K562 (cell line): ENCODE measurements around the gene CCDC194. TPM values are rescaled to one million over a fixed set of nuclear protein-coding genes. Genes with fewer than 3 reads are reported as not detected.

Source experiments
- ATAC-seq: fragments of 200-7000 bp; cut with Tn5 transposase; 3 replicates; pipeline ENCODE4 v1.9.1; 2020; ENCODE audit warnings: moderate library complexity
- BruUV-seq: library from RNA; stranded (reverse); fragments of 400-500 nt; replicated peaks from 2 replicates; lab custom pipeline; 2021; lab: Mats Ljungman, UMichigan
- CTCF ChIA-PET: fragments of 300-600 bp; formaldehyde crosslinking; extraction: SDS; loops from one replicate; lab custom pipeline; 2021; ENCODE audit warnings: low intra/inter-chr PET ratio; lab: Yijun Ruan, JAX
- POLR2A ChIA-PET: fragments of 300-600, 350-650 bp; sonication (Branson Sonifier 250); formaldehyde crosslinking; extraction: SDS; loops from one replicate; lab custom pipeline; 2021; ENCODE audit warnings: antibody characterized with exemption, inconsistent platforms; lab: Yijun Ruan, JAX
- DNase-seq, 4 experiments: peaks; one replicate each; pipeline versions ENCODE4 v3.0.0 to v3.0.0-alpha.2; 2011 to 2018; ENCODE audit warnings: low spot score in 3 of 4, mixed read lengths in 3 of 4; ENCODE audit errors: extremely low read depth in 1 of 4
- FAIRE-seq: peaks from 2 replicates; lab custom pipeline; 2011; peaks lifted over from hg19 to GRCh38; lab: Jason Lieb, UNC
- H2AFZ ChIP-seq: 2 replicates; pipeline ENCODE4 v1.6.0; 2011; ENCODE audit warnings: low read depth, low read length, control low read depth, inconsistent platforms
- H3K27ac ChIP-seq: fragments of 200-600 bp; 3 replicates; pipeline ENCODE4 v1.8.0; 2011; ENCODE audit warnings: low read depth, mild to moderate bottlenecking, control low read depth, inconsistent platforms, low read length, moderate library complexity, mixed read lengths; ENCODE audit errors: extremely low read depth
- H3K27me3 ChIP-seq, 2 experiments: fragments of 300-600 bp in 1 of 2; 2 replicates in 1 of 2; 3 replicates in 1 of 2; pipeline versions ENCODE4 v1.6.0 to v1.8.0; 2011; ENCODE audit warnings: inconsistent platforms in 2 of 2, low read length in 2 of 2, mild to moderate bottlenecking in 1 of 2, mixed read lengths in 1 of 2, moderate library complexity in 1 of 2; ENCODE audit not compliant: control insufficient read depth in 2 of 2, insufficient read depth in 2 of 2
- H3K36me3 ChIP-seq: fragments of 300-600 bp; 3 replicates; pipeline ENCODE4 v1.8.0; 2011; ENCODE audit warnings: mild to moderate bottlenecking, low read length, inconsistent platforms; ENCODE audit not compliant: control insufficient read depth, insufficient read depth
- H3K4me1 ChIP-seq, 2 experiments: fragments of 200-600 bp in 1 of 2; replicated peaks in 1 of 2; 2 replicates in 1 of 2; 3 replicates in 1 of 2; pipeline versions ENCODE4 v1.5.1 to v1.8.0; 2011; ENCODE audit warnings: inconsistent platforms in 2 of 2, low read length in 2 of 2, mild to moderate bottlenecking in 1 of 2, mixed read lengths in 1 of 2, moderate library complexity in 1 of 2; ENCODE audit not compliant: control insufficient read depth in 2 of 2, insufficient read depth in 2 of 2
- H3K4me2 ChIP-seq: 2 replicates; pipeline ENCODE4 v1.6.1; 2011; ENCODE audit warnings: low read length, control low read depth, inconsistent platforms, mixed read lengths; ENCODE audit not compliant: insufficient read depth
- H3K4me3 ChIP-seq: fragments of 200-600 bp; sonication (generic), shearing (Covaris generic); 2 replicates; pipeline ENCODE4 v1.5.1; 2016; ENCODE audit warnings: control low read depth, inconsistent platforms
- H3K79me2 ChIP-seq: fragments of 200-600 bp; 3 replicates; pipeline ENCODE4 v1.8.0; 2011; ENCODE audit warnings: low read length, inconsistent platforms; ENCODE audit not compliant: control insufficient read depth, insufficient read depth
- H3K9ac ChIP-seq, 2 experiments: 2 replicates each; pipeline versions ENCODE4 v1.6.0 to v1.6.1; 2011; ENCODE audit warnings: low read depth in 2 of 2, low read length in 2 of 2, control low read depth in 1 of 2, inconsistent platforms in 1 of 2, mild to moderate bottlenecking in 1 of 2, mixed read lengths in 1 of 2; ENCODE audit not compliant: insufficient read depth in 1 of 2
- H3K9me1 ChIP-seq: one replicate; pipeline ENCODE4 v1.6.0; 2011; ENCODE audit warnings: inconsistent platforms, mild to moderate bottlenecking, low read length, moderate library complexity; ENCODE audit not compliant: control insufficient read depth, insufficient read depth
- H3K9me3 ChIP-seq: replicated peaks from 2 replicates; pipeline ENCODE4 v1.5.1; 2011; ENCODE audit warnings: low read depth, low read length, inconsistent platforms; ENCODE audit not compliant: control insufficient read depth, insufficient read depth
- H4K20me1 ChIP-seq: replicated peaks from 2 replicates; pipeline ENCODE4 v1.6.1; 2011; ENCODE audit warnings: low read length, inconsistent platforms, mixed read lengths; ENCODE audit not compliant: control insufficient read depth, insufficient read depth
- CAMTA2 ChIP-seq: fragments of 250-450 bp; sonication (Bioruptor Pico); conservative IDR thresholded peaks from 2 replicates; pipeline ENCODE4 v1.5.1; 2022
- GABPB1 ChIP-seq: sonication (generic); formaldehyde crosslinking; IDR thresholded peaks from 2 replicates; pipeline ENCODE4 v1.8.0; 2022; ENCODE audit warnings: mild to moderate bottlenecking, missing genetic modification reagents
- LCOR ChIP-seq: sonication (generic); formaldehyde crosslinking; IDR thresholded peaks from 2 replicates; pipeline ENCODE4 v1.8.0; 2022; ENCODE audit warnings: mild to moderate bottlenecking, missing genetic modification reagents
- PCBP2 ChIP-seq: fragments of 200-400 bp; formaldehyde crosslinking; IDR thresholded peaks from 2 replicates; pipeline ENCODE4 v1.6.1; 2018; ENCODE audit warnings: low read length, low read depth, mild to moderate bottlenecking, moderate library complexity; ENCODE audit not compliant: poor library complexity, severe bottlenecking
- PHTF2 ChIP-seq: fragments of 250-450 bp; sonication (Bioruptor Pico); IDR thresholded peaks from 2 replicates; pipeline ENCODE4 v1.5.0; 2021; ENCODE audit warnings: mild to moderate bottlenecking
- RBM34 ChIP-seq: fragments of 200-400 bp; formaldehyde crosslinking; IDR thresholded peaks from 2 replicates; pipeline ENCODE4 v1.6.1; 2018; ENCODE audit warnings: low read length, borderline replicate concordance; ENCODE audit not compliant: insufficient read depth
- SIN3B ChIP-seq: fragments of 450-650 bp; IDR thresholded peaks from 2 replicates; pipeline ENCODE4 v1.6.1; 2017; ENCODE audit warnings: low read depth, mild to moderate bottlenecking, moderate library complexity
- TEAD4 ChIP-seq, 2 experiments: sonication (generic) in 1 of 2; formaldehyde crosslinking in 1 of 2; IDR thresholded peaks; 2 replicates each; pipeline versions ENCODE4 v1.6.1 to v1.8.0; 2012 to 2022; ENCODE audit warnings: borderline replicate concordance in 1 of 2, inconsistent platforms in 1 of 2, low read length in 1 of 2, mild to moderate bottlenecking in 1 of 2, missing genetic modification reagents in 1 of 2
- ZNF324 ChIP-seq: fragments of 250-450 bp; sonication (Bioruptor Pico); IDR thresholded peaks from 2 replicates; pipeline ENCODE4 v1.4.0; 2020; ENCODE audit warnings: mild to moderate bottlenecking
- ZNF778 ChIP-seq: fragments of 450-650 bp; formaldehyde crosslinking; IDR thresholded peaks from 2 replicates; pipeline ENCODE4 v1.4.0; 2020; ENCODE audit warnings: mild to moderate bottlenecking, moderate library complexity
- WGBS: fragments of 100-300 bp; shearing (Covaris generic); methylation state at CpG from one replicate; pipeline ENCODE4 v1.1.6; 2016; ENCODE audit warnings: low coverage, mixed read lengths; ENCODE audit not compliant: insufficient coverage; ENCODE audit errors: missing lambda C conversion rate; 5-methylcytosine and 5-hydroxymethylcytosine counted together
- in situ Hi-C: fragments of 300-500 bp; cut with MboI; formaldehyde crosslinking; loops from 4 replicates; pipeline ENCODE4 v1.15.0; 2018; ENCODE audit warnings: inconsistent platforms, mixed read lengths
- intact Hi-C: fragments of 100-400 bp; cut with micrococcal nuclease; formaldehyde crosslinking; loops from 2 replicates; pipeline ENCODE4 v1.14.2; 2022
- polyA plus RNA-seq, 8 experiments: library from polyadenylated mRNA; depleted of rRNA in 4 of 8; stranded (reverse) in 5 of 8; unstranded in 3 of 8; fragments of >200 nt; fragmentation: Nextera tagmentation in 2 of 8; fragmentation: Illumina TruSeq in 1 of 8; extraction: Ambion mirVana in 2 of 8; extraction: Trizol in 1 of 8; gene quantifications; 2 replicates each; pipeline versions ENCODE4 v1.2.1 to v1.2.3, GENCODE V29; 2011 to 2014; ENCODE audit warnings: inconsistent platforms in 1 of 8, missing spikeins in 1 of 8
- total RNA-seq, 7 experiments: library from RNA; depleted of rRNA in 6 of 7; stranded (reverse); fragments of >200 nt in 6 of 7; fragmentation: Illumina TruSeq in 2 of 7; extraction: Trizol in 2 of 7; gene quantifications; 2 replicates each; pipeline versions ENCODE4 v1.2.1 to v1.2.3, GENCODE V29; 2011 to 2021; ENCODE audit warnings: low replicate concordance in 1 of 7
- TF ChIP-seq, protein P1 (sequence below): sonication (generic); formaldehyde crosslinking; IDR thresholded peaks from 2 replicates; pipeline ENCODE4 v1.5.0; 2020; ENCODE audit warnings: missing genetic modification reagents
- TF ChIP-seq, protein P2 (sequence below): sonication (generic); formaldehyde crosslinking; IDR thresholded peaks from 2 replicates; pipeline ENCODE4 v1.8.1; 2023; ENCODE audit warnings: mild to moderate bottlenecking, missing genetic modification reagents
- TF ChIP-seq, protein P3 (sequence below), 2 experiments: fragments of 450-650 bp; conservative IDR thresholded peaks; 2 replicates each; pipeline ENCODE4 v1.6.1; 2017; ENCODE audit warnings: mild to moderate bottlenecking in 2 of 2, moderate library complexity in 2 of 2
- TF ChIP-seq, protein P4 (sequence below): sonication (generic); formaldehyde crosslinking; IDR thresholded peaks from 2 replicates; pipeline ENCODE4 v1.8.0; 2022; ENCODE audit warnings: mild to moderate bottlenecking, missing genetic modification reagents

Gene CCDC194
- total and polyA plus RNA-seq, 9 of the 15 experiments (the other 6 are each of a cell fraction or from before 2014, with no cell fraction given), result 0.13 to 1.3 (median 0.39) TPM; not detected in 3

DNA sequence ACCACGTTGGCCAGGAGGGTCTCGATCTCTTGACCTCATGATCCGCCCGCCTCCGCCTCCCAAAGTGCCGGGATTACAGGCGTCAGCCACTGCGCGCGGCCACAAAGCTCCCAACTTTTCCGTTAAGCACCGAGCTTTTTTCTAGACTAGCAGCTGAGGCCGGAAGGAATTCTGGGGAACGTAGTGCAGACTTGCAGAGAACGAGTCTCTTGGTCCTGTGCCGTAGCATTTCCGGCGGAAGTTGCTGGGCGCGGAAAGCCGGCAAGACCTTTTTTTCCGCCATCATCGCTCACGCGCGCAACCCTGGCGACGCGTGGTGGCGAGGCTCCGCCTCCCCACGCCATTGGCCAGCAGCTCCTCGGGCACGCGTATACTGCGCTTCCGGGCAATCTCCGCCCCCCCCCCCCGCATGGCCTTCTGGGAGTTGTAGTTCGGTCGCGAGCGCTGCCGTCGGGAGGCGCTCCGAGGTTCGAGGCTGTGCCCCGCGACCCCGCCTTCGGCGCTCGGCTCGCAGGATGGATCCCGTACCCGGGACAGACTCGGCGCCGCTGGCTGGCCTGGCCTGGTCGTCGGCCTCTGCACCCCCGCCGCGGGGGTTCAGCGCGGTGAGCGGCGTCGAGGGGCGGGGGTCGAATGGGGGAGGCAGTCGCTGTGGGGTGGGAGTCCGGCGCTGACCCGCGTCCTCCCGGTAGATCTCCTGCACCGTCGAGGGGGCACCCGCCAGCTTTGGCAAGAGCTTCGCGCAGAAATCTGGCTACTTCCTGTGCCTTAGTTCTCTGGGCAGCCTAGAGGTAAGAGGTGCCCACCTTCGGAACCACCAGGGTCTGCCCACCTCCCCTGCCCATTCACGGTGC is 25.9 kb upstream of the CCDC194 start, which contains the start of gene MVB12A:
Gene MVB12A (plus strand): TSS at position 427 of the 854 bp plus-strand sequence. CDS start 89 bp downstream, at position 516.
- ATAC-seq (peak; percentile 96), DNase-seq (peak; percentile 97 to 99 (median 98)), FAIRE-seq (peak; percentile 100)
- under 1% methylated on average over 65 of the region's 85 CpGs for WGBS
- no peaks in the 10 kb centered on the region for H3K27me3 ChIP-seq
- H3K9ac ChIP-seq, result peak within 1 kb of the TSS; percentile 74 to 95
- in situ Hi-C loops (no loop called here), intact Hi-C loops (loop anchor here (1.0 to 2.0 kb wide), 2 partner anchors 15 to 25 kb away; partner anchors contain the start of genes BST2 and CCDC194)
- peak within 1 kb of the TSS; percentile 70 for H3K4me3 ChIP-seq
- H3K4me1 ChIP-seq, result peaks cover 7 to 26% of the 10 kb centered on the region in 2 experiments; a peak in 3 of 5 replicates
- H2AFZ ChIP-seq, result peak within 1 kb of the TSS; percentile 88
- no peaks in the 10 kb centered on the region for H3K9me3 ChIP-seq
- H3K4me2 ChIP-seq, result peak within 1 kb of the TSS; percentile 87
- CTCF ChIA-PET, result interaction anchor here (0.6 to 1.9 kb wide), 2 partner anchors 25 to 92 kb away, joined by 3 to 10 read pairs; partner anchors contain the start of gene CCDC194
- peaks cover 8% of the 10 kb centered on the region; the same call in 1 of the 3 replicates for H3K36me3 ChIP-seq
- BruUV-seq, result TSS peak; percentile 32
- H3K9me1 ChIP-seq, result no peaks in the 10 kb centered on the region
- peak within 1 kb of the TSS; percentile 72 for H3K27ac ChIP-seq
- peaks cover 6% of the 10 kb centered on the region; the same call in 2 of the 3 replicates for H3K79me2 ChIP-seq
- no peaks in the 10 kb centered on the region for H4K20me1 ChIP-seq
- POLR2A ChIA-PET, result interaction anchor here (0.6 to 2.1 kb wide), 17 partner anchors 9 to 441 kb away, joined by 3 to 20 read pairs (median 3); partner anchors contain the start of genes BST2, PGLS and TMEM221
- TF ChIP-seq, protein P1, sequence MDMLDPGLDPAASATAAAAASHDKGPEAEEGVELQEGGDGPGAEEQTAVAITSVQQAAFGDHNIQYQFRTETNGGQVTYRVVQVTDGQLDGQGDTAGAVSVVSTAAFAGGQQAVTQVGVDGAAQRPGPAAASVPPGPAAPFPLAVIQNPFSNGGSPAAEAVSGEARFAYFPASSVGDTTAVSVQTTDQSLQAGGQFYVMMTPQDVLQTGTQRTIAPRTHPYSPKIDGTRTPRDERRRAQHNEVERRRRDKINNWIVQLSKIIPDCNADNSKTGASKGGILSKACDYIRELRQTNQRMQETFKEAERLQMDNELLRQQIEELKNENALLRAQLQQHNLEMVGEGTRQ, result no peak
- TF ChIP-seq, protein P2, sequence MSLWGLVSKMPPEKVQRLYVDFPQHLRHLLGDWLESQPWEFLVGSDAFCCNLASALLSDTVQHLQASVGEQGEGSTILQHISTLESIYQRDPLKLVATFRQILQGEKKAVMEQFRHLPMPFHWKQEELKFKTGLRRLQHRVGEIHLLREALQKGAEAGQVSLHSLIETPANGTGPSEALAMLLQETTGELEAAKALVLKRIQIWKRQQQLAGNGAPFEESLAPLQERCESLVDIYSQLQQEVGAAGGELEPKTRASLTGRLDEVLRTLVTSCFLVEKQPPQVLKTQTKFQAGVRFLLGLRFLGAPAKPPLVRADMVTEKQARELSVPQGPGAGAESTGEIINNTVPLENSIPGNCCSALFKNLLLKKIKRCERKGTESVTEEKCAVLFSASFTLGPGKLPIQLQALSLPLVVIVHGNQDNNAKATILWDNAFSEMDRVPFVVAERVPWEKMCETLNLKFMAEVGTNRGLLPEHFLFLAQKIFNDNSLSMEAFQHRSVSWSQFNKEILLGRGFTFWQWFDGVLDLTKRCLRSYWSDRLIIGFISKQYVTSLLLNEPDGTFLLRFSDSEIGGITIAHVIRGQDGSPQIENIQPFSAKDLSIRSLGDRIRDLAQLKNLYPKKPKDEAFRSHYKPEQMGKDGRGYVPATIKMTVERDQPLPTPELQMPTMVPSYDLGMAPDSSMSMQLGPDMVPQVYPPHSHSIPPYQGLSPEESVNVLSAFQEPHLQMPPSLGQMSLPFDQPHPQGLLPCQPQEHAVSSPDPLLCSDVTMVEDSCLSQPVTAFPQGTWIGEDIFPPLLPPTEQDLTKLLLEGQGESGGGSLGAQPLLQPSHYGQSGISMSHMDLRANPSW, result no peak
- TF ChIP-seq SIN3B (no peak), ZNF324 (no peak), CAMTA2 (CRISPR knock-in tag) (no peak), TEAD4 (IDR thresholded peaks at IDR 0.05; ENCODE audit: low read length) (no peak), TEAD4 (CRISPR knock-in tag; IDR thresholded peaks at IDR 0.05; ENCODE audit: borderline replicate concordance) (no peak), PHTF2 (CRISPR knock-in tag) (no peak), PCBP2 (no peak), RBM34 (0 out of 2 replicates have a peak, but pooled peaks have one; percentile 47), GABPB1 (peak; percentile 99), LCOR (CRISPR knock-in tag) (peak; percentile 65; the same call in 1 of the 2 replicates), ZNF778 (no peak)
- TF ChIP-seq, protein P3, sequence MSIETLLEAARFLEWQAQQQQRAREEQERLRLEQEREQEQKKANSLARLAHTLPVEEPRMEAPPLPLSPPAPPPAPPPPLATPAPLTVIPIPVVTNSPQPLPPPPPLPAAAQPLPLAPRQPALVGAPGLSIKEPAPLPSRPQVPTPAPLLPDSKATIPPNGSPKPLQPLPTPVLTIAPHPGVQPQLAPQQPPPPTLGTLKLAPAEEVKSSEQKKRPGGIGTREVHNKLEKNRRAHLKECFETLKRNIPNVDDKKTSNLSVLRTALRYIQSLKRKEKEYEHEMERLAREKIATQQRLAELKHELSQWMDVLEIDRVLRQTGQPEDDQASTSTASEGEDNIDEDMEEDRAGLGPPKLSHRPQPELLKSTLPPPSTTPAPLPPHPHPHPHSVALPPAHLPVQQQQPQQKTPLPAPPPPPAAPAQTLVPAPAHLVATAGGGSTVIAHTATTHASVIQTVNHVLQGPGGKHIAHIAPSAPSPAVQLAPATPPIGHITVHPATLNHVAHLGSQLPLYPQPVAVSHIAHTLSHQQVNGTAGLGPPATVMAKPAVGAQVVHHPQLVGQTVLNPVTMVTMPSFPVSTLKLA (conservative IDR thresholded peaks at IDR 0.05), result peak; percentile 94 to 96
- TF ChIP-seq, protein P4, sequence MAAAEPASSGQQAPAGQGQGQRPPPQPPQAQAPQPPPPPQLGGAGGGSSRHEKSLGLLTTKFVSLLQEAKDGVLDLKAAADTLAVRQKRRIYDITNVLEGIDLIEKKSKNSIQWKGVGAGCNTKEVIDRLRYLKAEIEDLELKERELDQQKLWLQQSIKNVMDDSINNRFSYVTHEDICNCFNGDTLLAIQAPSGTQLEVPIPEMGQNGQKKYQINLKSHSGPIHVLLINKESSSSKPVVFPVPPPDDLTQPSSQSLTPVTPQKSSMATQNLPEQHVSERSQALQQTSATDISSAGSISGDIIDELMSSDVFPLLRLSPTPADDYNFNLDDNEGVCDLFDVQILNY (CRISPR knock-in tag), result no peak
